HG02642 (cell line): Measurements from ENCODE around the gene HAX1.

Experiments
- ATAC-seq: cut with Tn5 transposase; IDR thresholded peaks from one replicate; pipeline ENCODE4 v1.9.1; 2021; ENCODE audit warnings: mild to moderate bottlenecking; ENCODE audit not compliant: unreplicated experiment, poor library complexity

Gene HAX1

DNA sequence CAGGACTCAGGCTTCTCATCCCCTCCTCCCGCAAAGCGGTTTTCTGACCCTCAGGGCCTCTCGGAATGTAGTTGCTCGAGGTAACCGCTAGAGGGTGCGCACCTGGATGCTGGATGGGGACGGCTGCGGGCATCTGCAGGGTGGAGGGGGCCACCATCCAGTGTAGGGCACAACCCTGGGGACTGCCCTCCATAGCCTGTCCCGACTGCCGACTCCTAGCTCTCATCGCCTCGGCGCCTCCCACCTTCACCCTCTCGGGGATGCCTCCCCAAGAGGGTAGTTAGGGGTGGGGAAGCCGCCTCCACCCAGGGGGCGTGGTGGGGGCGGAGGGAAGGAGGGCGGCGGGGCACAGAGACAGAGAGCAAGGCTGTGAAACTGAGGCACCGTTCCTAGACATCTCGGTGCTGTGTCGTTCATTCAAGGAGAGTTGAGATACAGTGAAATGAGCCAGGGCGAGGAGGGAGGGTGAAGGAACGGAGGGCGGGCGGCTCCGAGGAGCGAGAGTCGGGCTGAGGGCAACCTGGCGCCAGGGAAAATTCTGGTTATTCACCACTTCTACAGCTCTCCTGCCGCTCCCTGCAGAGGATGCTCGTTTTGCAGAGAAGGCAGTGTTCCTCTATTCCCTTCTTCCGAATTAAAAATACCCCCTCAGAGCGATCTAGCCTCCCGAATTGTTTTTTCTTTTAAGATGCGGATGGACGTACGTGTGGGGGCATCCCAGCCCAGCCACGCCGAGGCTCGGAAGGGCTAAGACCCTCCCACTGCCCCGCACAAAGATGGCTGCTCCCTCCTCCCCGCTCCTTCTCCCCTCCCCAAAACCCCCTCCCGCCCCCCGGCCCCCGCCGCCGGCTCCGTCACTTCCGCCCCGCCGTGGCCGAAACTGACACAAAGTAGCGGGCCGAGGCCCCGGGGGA is 52.5 kb downstream of the HAX1 start, which contains the start of gene ATP8B2:
Gene ATP8B2, plus strand, starts transcription at position 857 of the 914 bp plus-strand sequence. CDS start 2,617 bp downstream, outside the sequence.
- peak; percentile 47 for ATAC-seq
